Activated CD4-positive, alpha-beta T cell treated with anti-CD3 and anti-CD28 coated beads, Interleukin-2, amount 10 ng/mL, durations not matched to agents 24 days and 14 days (primary cell): ENCODE measurements around the gene FZD4. TPM values are rescaled to one million over a fixed set of nuclear protein-coding genes. Genes with fewer than 3 reads are reported as not detected.
"Not testable (repeated sequence)": the region's sequence is repeated elsewhere in the genome, so short reads cannot be mapped to it uniquely, and the experiment has no call there.

Source experiments
- DNase-seq: peaks from one replicate; pipeline ENCODE4 v3.0.0; 2022
- H3K27ac Mint-ChIP-seq: one replicate; pipeline ENCODE4 v1.8.0; 2022; ENCODE audit warnings: mild to moderate bottlenecking, mixed read lengths
- H3K27me3 Mint-ChIP-seq: one replicate; pipeline ENCODE4 v1.8.0; 2022; ENCODE audit warnings: mixed read lengths
- H3K36me3 Mint-ChIP-seq: one replicate; pipeline ENCODE4 v1.8.0; 2022; ENCODE audit warnings: low read depth, mild to moderate bottlenecking, mixed read lengths
- H3K4me1 Mint-ChIP-seq: one replicate; pipeline ENCODE4 v1.8.0; 2021; ENCODE audit warnings: mixed read lengths
- H3K4me3 Mint-ChIP-seq: one replicate; pipeline ENCODE4 v1.8.0; 2022; ENCODE audit warnings: mild to moderate bottlenecking, moderate library complexity, mixed read lengths
- H3K9me3 Mint-ChIP-seq: one replicate; pipeline ENCODE4 v1.8.0; 2021; ENCODE audit warnings: mixed read lengths
- intact Hi-C: fragments of 100-400 bp; cut with micrococcal nuclease; formaldehyde crosslinking; loops from one replicate; pipeline ENCODE4 v1.15.1; 2023
- total RNA-seq: library from RNA; stranded (reverse); gene quantifications from 2 replicates; pipeline ENCODE4 v1.2.3, GENCODE V29; 2022

Gene FZD4
- total RNA-seq: 0.02 TPM in 1 of 2 replicates, not detected in the other

DNA sequence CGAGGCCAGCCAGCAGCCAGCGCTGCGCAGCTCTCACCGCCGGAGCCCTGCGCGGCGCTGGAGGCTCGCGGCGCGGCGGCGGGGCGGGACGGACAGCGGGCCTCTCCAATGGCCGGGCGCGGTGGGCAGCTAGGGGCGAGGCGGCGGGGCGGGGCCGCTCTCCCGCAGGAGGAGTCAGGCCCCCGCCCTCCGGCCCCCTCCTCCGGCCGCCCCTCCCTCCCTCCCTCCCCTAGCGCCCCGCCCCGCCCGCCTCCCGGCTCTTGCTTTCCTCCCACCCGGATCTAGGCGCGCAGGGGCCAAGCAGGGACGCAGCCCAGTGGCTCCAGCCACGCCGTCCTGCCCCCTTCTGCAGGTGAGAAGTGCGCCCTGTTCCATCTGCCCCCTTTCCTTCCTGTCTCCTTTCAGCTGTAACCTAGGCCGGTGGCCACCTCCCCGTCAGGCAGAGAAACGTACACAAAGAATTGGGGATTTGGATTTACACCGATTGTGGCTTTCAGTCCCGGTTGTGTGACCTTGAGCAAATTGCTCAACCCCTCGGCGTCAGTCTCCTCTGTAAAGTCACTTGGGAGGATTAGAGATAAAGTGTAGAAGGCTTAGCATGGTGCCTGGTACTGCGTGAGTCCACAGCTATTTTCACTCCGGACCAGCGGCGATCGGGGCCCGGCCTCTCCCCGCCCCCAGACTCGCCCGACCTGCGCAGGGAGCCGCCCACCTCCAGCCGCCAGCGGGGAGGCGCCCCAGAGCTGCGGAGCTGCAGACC lies at the start of gene FZD4:
Gene FZD4, minus strand, starts transcription at position 35 of the 760 bp plus-strand sequence. CDS start 310 bp downstream, outside the sequence.
- peaks cover 72% of the 10 kb centered on the region for H3K27me3 Mint-ChIP-seq
- H3K4me1 Mint-ChIP-seq: peaks cover 7% of the 10 kb centered on the region
- H3K4me3 Mint-ChIP-seq: peak within 1 kb of the TSS; percentile 90
- no peaks in the 10 kb centered on the region for H3K9me3 Mint-ChIP-seq
- intact Hi-C loops: loop anchor here (5.0 to 10.0 kb wide), 2 partner anchors 82 to 129 kb away; partner anchors contain the start of gene TMEM135
- peak; percentile 85 for DNase-seq
- H3K36me3 Mint-ChIP-seq: peaks cover 2% of the 10 kb centered on the region
- H3K27ac Mint-ChIP-seq: no peak within 1 kb of the TSS

GRCh38 chr11:87004281-87004680 lies 49.1 kb upstream of the FZD4 start:
- H3K27ac Mint-ChIP-seq, H3K4me3 Mint-ChIP-seq, H3K9me3 Mint-ChIP-seq, DNase-seq, intact Hi-C loops, H3K27me3 Mint-ChIP-seq, H3K36me3 Mint-ChIP-seq, H3K4me1 Mint-ChIP-seq: not testable (repeated sequence)

DNA sequence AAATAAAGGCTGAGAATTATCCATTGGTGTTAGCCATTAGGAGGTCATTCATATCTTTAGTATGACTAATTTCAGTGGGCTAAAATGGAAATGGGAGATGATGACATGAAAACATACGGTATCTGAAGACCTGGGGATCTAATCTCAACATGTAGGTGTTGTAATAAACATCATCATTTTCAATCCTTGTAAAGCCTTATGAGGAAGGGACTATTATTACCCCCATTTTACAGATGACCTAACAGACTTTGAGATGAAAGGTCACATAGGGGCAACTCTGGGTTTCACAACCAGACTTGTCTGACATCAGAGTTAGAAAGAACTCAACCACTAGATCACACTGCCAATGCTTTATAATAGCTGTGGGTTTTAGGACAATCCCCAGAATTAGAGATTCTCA lies 47.7 kb upstream of the FZD4 start:
- H3K36me3 Mint-ChIP-seq: no peaks in the 10 kb centered on the region
- H3K9me3 Mint-ChIP-seq: no peaks in the 10 kb centered on the region
- intact Hi-C loops: no loop called here
- H3K27me3 Mint-ChIP-seq: peaks cover 6% of the 10 kb centered on the region
- no peak overlapping the region for H3K4me3 Mint-ChIP-seq
- no peak for DNase-seq
- no peak overlapping the region for H3K27ac Mint-ChIP-seq
- no peaks in the 10 kb centered on the region for H3K4me1 Mint-ChIP-seq

GRCh38 chr11:86999859-87000753 lies 44.9 kb upstream of the FZD4 start:
- DNase-seq: no peak
- Mint-ChIP-seq H3K27ac (no peak overlapping the region), H3K36me3 (no peaks in the 10 kb centered on the region), H3K4me1 (no peaks in the 10 kb centered on the region), H3K27me3 (no peaks in the 10 kb centered on the region), H3K9me3 (no peaks in the 10 kb centered on the region), H3K4me3 (no peak overlapping the region)
- intact Hi-C loops: no loop called here

DNA sequence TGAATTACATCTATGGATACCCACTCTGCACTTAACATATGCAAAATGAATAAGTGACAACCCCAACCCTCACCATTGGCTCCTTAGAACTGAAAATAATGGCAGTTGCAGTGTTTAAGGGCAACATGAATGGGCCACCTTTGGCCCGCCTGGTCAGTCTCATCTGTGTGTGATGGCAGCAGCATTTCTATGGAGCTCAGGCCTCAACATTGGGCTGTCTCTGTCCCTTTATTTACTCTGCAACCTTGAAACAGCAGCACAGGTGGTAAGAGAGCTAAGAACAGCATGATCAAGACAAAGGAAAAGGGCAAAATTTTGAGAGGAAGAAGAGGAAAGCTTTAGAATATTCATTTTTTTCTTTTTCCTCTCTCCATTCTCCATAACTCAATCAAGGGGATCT lies 44.2 kb upstream of the FZD4 start:
- intact Hi-C loops: no loop called here
- Mint-ChIP-seq H3K4me3 (no peak overlapping the region), H3K27me3 (no peaks in the 10 kb centered on the region), H3K9me3 (no peaks in the 10 kb centered on the region), H3K4me1 (no peaks in the 10 kb centered on the region), H3K36me3 (no peaks in the 10 kb centered on the region), H3K27ac (no peak overlapping the region)
- DNase-seq: no peak

GRCh38 chr11:86996953-86997570 lies 41.9 kb upstream of the FZD4 start:
- Mint-ChIP-seq H3K4me3 (no peak overlapping the region), H3K36me3 (no peaks in the 10 kb centered on the region), H3K4me1 (no peaks in the 10 kb centered on the region), H3K27ac (no peak overlapping the region), H3K27me3 (no peaks in the 10 kb centered on the region), H3K9me3 (no peaks in the 10 kb centered on the region)
- intact Hi-C loops: no loop called here
- DNase-seq: no peak

- intact Hi-C loops: loop anchor here (5.0 kb wide), 1 partner anchor 299 kb away; no protein-coding TSS in a partner anchor
These were observed 37.8 kb upstream of the FZD4 start for GRCh38 chr11:86993031-86993430.

DNA sequence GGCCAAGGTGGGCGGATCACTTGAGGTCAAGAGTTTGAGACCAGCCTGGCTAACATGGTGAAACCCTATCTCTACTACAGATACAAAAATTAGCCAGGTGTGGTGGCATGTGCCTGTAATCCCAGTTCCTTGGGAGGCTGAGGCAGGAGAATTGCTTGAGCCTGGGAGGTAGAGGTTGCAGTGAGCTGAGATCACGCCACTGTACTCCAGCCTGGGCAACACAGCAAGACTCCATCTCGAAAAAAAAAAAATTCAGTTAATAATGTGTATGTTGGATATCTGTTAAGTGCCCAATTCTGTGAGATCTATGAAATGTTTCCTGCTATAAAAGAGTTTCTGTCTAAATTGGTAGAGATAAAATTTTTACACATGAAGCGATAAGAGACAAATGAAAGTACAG lies 37.1 kb upstream of the FZD4 start:
- not testable (repeated sequence) for H3K4me1 Mint-ChIP-seq, H3K27me3 Mint-ChIP-seq, H3K36me3 Mint-ChIP-seq, H3K4me3 Mint-ChIP-seq, DNase-seq, H3K9me3 Mint-ChIP-seq, H3K27ac Mint-ChIP-seq
- intact Hi-C loops: loop anchor here (5.0 kb wide), 1 partner anchor 300 kb away; no protein-coding TSS in a partner anchor

More at GRCh38 chr11:86993031-86993430, 37.8 kb upstream of the FZD4 start:
- Mint-ChIP-seq H3K36me3 (no peaks in the 10 kb centered on the region), H3K27me3 (peaks cover 9% of the 10 kb centered on the region), H3K9me3 (no peaks in the 10 kb centered on the region), H3K4me1 (no peaks in the 10 kb centered on the region), H3K4me3 (no peak overlapping the region), H3K27ac (no peak overlapping the region)
- no peak for DNase-seq

DNA sequence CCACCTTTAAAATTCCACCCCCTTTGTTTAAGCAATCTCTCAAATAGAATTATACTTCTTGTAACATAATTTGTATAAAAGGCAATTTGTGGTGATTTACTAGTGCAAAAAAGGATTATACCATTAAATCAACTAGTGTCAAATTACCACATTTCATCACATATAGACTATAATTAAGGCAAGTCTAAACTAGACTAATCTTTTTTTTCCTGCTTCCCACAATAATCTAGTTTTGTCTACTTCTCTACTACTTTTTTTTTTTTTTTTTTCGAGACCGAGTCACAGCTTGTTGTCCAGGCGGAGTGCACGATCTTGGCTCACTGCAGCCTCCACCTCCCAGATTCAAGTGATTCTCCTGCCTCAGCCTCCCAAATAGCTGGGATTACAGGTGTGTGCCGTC lies 36.1 kb upstream of the FZD4 start:
- H3K36me3 Mint-ChIP-seq: no peaks in the 10 kb centered on the region
- H3K4me1 Mint-ChIP-seq: no peaks in the 10 kb centered on the region
- DNase-seq: no peak
- H3K27me3 Mint-ChIP-seq: peaks cover 9% of the 10 kb centered on the region
- intact Hi-C loops: loop anchor here (5.0 kb wide), 1 partner anchor 301 kb away; no protein-coding TSS in a partner anchor
- no peak overlapping the region for H3K27ac Mint-ChIP-seq
- no peak overlapping the region for H3K4me3 Mint-ChIP-seq
- no peaks in the 10 kb centered on the region for H3K9me3 Mint-ChIP-seq

GRCh38 chr11:86990515-86990914 lies 35.3 kb upstream of the FZD4 start:
- Mint-ChIP-seq H3K27me3 (peaks cover 9% of the 10 kb centered on the region), H3K4me1 (no peaks in the 10 kb centered on the region), H3K4me3 (no peak overlapping the region), H3K27ac (no peak overlapping the region), H3K36me3 (no peaks in the 10 kb centered on the region), H3K9me3 (no peaks in the 10 kb centered on the region)
- DNase-seq: no peak
- intact Hi-C loops: loop anchor here (5.0 kb wide), 1 partner anchor 302 kb away; no protein-coding TSS in a partner anchor

DNA sequence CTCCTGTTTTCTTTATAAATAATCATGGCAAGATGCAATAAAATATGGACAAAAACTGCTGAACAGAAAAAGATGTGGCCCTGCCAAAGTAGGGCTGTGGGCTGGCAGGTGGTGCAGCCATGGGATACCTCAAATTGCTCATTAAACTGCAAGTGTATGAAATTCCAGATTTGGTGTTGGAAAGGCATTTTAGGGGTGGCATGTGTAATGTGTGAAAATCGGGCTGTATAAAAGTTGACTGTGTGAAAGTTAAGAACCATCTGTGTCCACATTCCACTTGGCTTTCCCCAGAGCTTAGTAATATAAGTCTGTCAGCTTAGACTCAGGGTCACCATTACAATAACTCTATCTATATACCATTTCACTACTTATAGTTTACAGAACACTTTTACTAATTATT lies 34.8 kb upstream of the FZD4 start:
- Mint-ChIP-seq H3K36me3 (no peaks in the 10 kb centered on the region), H3K4me3 (no peak overlapping the region), H3K27ac (no peak overlapping the region), H3K4me1 (no peaks in the 10 kb centered on the region), H3K27me3 (peaks cover 9% of the 10 kb centered on the region), H3K9me3 (no peaks in the 10 kb centered on the region)
- intact Hi-C loops: loop anchor here (5.0 kb wide), 1 partner anchor 302 kb away; no protein-coding TSS in a partner anchor
- no peak for DNase-seq

DNA sequence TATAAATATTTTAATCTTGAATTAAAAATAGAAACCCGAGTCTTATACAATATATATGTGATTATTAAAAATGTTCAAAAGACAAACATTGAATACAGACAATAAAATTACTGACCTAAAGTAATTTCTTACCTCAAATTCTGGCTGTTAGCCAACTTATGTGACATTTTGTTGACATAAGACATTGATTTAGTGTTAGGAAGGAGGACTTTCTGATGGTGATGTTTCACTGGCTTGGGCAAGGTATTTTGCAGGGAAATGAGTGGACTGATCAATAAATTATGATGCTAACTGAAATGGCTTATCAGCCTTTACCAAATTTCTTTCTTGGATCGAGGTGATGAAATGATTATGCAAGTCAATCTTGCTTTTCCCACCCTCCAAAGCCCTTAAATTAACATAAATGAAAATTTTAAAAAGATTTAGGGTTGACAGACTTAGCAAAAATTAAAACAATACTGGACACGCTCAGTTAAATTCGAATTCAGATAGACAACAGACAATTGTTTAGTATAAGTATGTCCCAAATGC lies 33.2 kb upstream of the FZD4 start:
- Mint-ChIP-seq H3K36me3 (no peaks in the 10 kb centered on the region), H3K4me3 (no peak overlapping the region), H3K4me1 (no peaks in the 10 kb centered on the region), H3K27me3 (peaks cover 9% of the 10 kb centered on the region), H3K9me3 (no peaks in the 10 kb centered on the region), H3K27ac (no peak overlapping the region)
- intact Hi-C loops: no loop called here
- no peak for DNase-seq

DNA sequence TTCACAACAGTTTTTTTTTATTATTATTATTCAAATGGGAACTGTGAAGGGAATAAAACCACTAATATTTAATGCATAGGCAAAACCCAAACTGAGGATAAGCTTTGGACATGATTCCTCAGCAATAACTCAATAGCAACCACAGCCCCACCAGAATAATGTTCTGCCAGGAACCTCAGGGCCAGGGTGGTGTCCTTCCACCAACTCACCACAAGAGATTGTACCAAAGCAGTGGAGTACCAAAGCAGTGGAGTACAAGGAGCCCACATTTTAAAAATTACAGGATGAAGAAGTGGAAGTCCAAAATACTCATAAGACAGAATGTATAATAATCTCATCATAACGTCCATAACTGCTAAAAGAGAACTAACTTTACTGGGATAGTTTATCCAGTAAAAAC lies 32.5 kb upstream of the FZD4 start:
- Mint-ChIP-seq H3K27ac (no peak overlapping the region), H3K27me3 (peaks cover 9% of the 10 kb centered on the region), H3K36me3 (no peaks in the 10 kb centered on the region), H3K9me3 (no peaks in the 10 kb centered on the region), H3K4me1 (no peaks in the 10 kb centered on the region), H3K4me3 (no peak overlapping the region)
- intact Hi-C loops: no loop called here
- DNase-seq: no peak
